ENCODE measurements around the gene AIFM3. TPM values are rescaled to one million over a fixed set of nuclear protein-coding genes. Genes with fewer than 3 reads are reported as not detected.

Gene AIFM3
- total RNA-seq, 1 experiment from 2014 or later = 10.9 TPM

DNA sequence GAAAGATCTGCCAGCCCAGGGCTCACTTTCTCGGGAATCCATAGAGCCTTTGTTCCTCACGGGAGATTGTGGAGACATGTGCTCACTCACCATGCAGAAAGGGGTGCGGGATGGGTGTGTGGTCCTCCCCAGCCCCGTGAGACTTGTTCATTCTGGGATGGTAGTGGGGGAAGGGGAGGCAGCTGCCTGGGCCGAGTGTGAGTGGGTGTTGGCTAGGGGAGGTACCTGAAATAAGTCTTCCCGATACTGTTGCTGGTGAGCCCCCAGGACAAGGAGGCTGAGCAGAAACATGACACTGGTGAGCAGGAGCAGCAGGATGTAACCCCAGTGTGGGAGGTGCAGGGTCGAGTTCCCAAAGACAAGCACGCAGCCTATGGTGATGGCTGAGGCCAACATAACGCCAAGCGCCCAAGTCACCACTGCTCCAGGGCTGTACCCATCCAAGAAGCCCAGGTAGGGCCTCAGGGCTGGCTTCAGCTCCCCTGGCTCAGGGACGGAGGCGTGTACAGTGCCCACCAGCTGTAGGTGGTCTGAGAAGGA is 62.5 kb downstream of the AIFM3 start:
- no peak for DNase-seq (ENCODE audit: low read depth)
- in situ Hi-C loops (cut with HindIII; ENCODE audit: low pct_unique_long_range_greater_than_20kb, low sequenced_read_pairs) = no loop called here

DNA sequence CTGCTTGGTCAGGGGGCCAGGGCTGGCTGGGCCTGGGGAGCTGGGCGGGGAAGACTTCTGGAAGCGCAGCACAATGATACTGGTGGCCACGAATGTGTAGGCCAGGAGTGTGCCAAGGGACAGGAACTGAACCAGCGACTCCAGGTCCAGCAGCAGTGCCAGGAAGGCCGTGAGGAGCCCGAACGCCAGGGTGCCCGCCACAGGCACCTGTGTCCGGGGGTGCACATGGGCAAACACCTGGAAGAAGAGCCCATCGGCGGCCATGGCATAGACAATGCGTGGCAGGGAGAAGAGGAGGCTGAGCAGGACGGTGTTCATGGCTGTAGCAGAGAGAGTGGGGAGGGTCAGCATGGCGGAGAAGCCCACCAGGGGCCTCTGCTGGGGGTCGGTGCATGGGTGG is 63.0 kb downstream of the AIFM3 start:
- no peak for DNase-seq (ENCODE audit: low read depth)
- in situ Hi-C loops (cut with HindIII; ENCODE audit: low pct_unique_long_range_greater_than_20kb, low sequenced_read_pairs) = no loop called here

Other genes starting within 250 kb of the AIFM3 start
- not detected in 2 replicates for gene SERPIND1, start 193.1 kb upstream of the AIFM3 start, total RNA-seq (2014; rRNA removed; shearing (Covaris generic); ENCODE audit: low replicate concordance)
- 29.9 and 38.0 TPM in 2 replicates for gene PI4KA, start 108.4 kb upstream of the AIFM3 start, total RNA-seq (2014; rRNA removed; shearing (Covaris generic); ENCODE audit: low replicate concordance)
- gene SNAP29, start 108.2 kb upstream of the AIFM3 start, total RNA-seq (2014; rRNA removed; shearing (Covaris generic); ENCODE audit: low replicate concordance) = 6.9 and 9.6 TPM in 2 replicates
- 25.5 and 30.6 TPM in 2 replicates for gene CRKL, start 49.8 kb upstream of the AIFM3 start, total RNA-seq (2014; rRNA removed; shearing (Covaris generic); ENCODE audit: low replicate concordance)
- 27.5 and 50.7 TPM in 2 replicates for gene LZTR1, start 15.0 kb downstream of the AIFM3 start, total RNA-seq (2014; rRNA removed; shearing (Covaris generic); ENCODE audit: low replicate concordance)
- 55.0 and 75.9 TPM in 2 replicates for gene THAP7, start 34.9 kb downstream of the AIFM3 start, total RNA-seq (2014; rRNA removed; shearing (Covaris generic); ENCODE audit: low replicate concordance)
- 8.6 and 9.2 TPM in 2 replicates for gene P2RX6, start 47.9 kb downstream of the AIFM3 start, total RNA-seq (2014; rRNA removed; shearing (Covaris generic); ENCODE audit: low replicate concordance)
- gene SLC7A4, start 65.3 kb downstream of the AIFM3 start, total RNA-seq (2014; rRNA removed; shearing (Covaris generic); ENCODE audit: low replicate concordance) = not detected in 2 replicates
- gene LRRC74B, start 78.7 kb downstream of the AIFM3 start, total RNA-seq (2014; rRNA removed; shearing (Covaris generic); ENCODE audit: low replicate concordance) = not detected in 2 replicates

Data from Caki2 (cell line).